Activated naive CD8-positive, alpha-beta T cell (primary cell): ENCODE results near the gene DIDO1.

Experiments
- H3K27ac Mint-ChIP-seq: one replicate; pipeline ENCODE4 v1.8.0; 2021; ENCODE audit warnings: mixed read lengths
- H3K27me3 Mint-ChIP-seq: one replicate; pipeline ENCODE4 v1.8.0; 2021; ENCODE audit warnings: mixed read lengths
- H3K36me3 Mint-ChIP-seq: one replicate; pipeline ENCODE4 v1.8.0; 2021; ENCODE audit warnings: mixed read lengths
- H3K4me1 Mint-ChIP-seq: one replicate; pipeline ENCODE4 v1.8.0; 2021; ENCODE audit warnings: low read depth, mixed read lengths
- H3K4me3 Mint-ChIP-seq: one replicate; pipeline ENCODE4 v1.8.0; 2021; ENCODE audit warnings: mild to moderate bottlenecking, mixed read lengths
- H3K9me3 Mint-ChIP-seq: one replicate; pipeline ENCODE4 v1.8.0; 2021; ENCODE audit warnings: low read depth, mixed read lengths

The DIDO1 gene

DNA sequence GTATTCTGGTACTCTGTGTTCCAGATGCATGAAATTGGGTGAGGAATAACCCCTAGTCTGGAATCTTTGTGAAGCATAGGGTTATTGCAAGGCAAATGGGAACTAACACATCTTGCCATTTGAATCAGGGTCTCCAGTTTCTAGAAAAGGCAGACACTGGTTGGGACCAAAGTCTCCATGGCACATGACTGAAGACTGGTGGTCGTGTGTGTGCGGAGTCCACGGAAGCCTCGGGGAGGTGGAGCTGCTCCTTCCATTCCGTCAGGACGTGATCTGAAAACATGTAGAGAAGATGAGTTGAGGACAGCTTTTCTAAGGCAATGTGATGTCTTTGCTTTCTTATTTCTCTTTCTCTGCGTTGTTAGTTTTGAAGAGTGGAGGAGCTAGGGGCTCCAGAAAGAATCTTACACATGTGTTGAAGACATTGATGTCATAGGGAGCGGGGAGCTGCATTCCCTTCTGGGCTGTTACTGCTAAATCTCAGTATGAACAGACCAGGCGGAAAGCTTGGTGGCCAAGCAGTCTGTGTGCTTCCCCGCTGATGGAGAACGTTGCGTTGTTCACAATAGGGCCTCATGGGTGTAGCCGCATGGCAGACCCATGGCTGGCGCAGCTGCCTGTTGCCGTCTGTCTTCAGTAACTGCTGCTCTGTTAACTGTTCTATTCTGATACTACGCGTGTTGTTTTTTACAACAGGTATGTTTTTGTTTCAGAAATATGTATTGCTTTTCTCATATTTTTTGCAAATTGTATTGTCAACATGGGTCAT lies 21.4 kb upstream of the DIDO1 start:
- Mint-ChIP-seq H3K27me3 (no peaks in the 10 kb centered on the region), H3K4me3 (no peak overlapping the region), H3K27ac (no peak overlapping the region), H3K36me3 (peaks cover 10% of the 10 kb centered on the region), H3K9me3 (no peaks in the 10 kb centered on the region), H3K4me1 (peaks cover 10% of the 10 kb centered on the region)

DNA sequence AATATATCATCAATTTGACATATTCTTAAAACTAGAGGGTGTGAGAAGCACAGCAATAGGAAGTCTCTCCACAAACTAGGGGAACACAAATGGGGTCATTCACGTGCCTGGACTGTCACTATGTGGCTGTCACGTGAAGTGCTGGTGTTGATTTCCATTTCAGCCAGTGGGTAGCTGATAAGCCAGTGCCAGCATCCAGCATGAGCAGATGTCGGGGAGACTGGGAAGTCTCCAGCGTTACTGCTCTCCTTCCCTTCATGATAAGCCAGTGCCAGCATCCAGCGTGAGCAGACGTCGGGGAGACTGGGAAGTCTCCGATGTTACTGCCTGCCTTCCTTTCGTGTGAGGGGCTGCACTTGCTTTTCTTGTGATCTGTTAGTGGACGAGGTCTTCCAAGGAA lies 20.6 kb upstream of the DIDO1 start:
- no peak overlapping the region for H3K27ac Mint-ChIP-seq
- H3K9me3 Mint-ChIP-seq: no peaks in the 10 kb centered on the region
- H3K4me3 Mint-ChIP-seq: no peak overlapping the region
- peaks cover 7% of the 10 kb centered on the region for H3K4me1 Mint-ChIP-seq
- no peaks in the 10 kb centered on the region for H3K27me3 Mint-ChIP-seq
- H3K36me3 Mint-ChIP-seq: peaks cover 10% of the 10 kb centered on the region

GRCh38 chr20:62945771-62946339 lies 19.6 kb upstream of the DIDO1 start:
- H3K4me1 Mint-ChIP-seq: peaks cover 14% of the 10 kb centered on the region
- H3K27ac Mint-ChIP-seq: no peak overlapping the region
- peaks cover 10% of the 10 kb centered on the region for H3K36me3 Mint-ChIP-seq
- H3K4me3 Mint-ChIP-seq: no peak overlapping the region
- no peaks in the 10 kb centered on the region for H3K27me3 Mint-ChIP-seq
- H3K9me3 Mint-ChIP-seq: no peaks in the 10 kb centered on the region

DNA sequence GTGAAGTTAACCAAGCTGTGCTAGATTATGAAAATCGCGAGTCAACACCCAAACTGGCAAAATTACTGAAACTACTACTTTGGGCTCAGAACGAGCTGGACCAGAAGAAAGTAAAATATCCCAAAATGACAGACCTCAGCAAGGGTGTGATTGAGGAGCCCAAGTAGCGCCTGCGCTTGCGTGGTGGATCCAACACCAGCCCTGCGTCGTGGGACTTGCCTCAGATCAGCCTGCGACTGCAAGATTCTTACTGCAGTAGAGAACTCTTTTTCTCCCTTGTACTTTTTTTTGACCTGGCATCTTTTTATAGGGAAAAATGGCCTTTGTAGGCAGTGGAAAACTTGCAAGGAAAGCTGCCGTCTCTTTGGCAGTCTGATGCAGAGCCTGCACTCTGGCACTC lies 18.4 kb upstream of the DIDO1 start:
- Mint-ChIP-seq H3K36me3 (peaks cover 9% of the 10 kb centered on the region), H3K27ac (peak overlapping the region; percentile 1), H3K27me3 (no peaks in the 10 kb centered on the region), H3K9me3 (no peaks in the 10 kb centered on the region), H3K4me1 (peaks cover 19% of the 10 kb centered on the region), H3K4me3 (no peak overlapping the region)

DNA sequence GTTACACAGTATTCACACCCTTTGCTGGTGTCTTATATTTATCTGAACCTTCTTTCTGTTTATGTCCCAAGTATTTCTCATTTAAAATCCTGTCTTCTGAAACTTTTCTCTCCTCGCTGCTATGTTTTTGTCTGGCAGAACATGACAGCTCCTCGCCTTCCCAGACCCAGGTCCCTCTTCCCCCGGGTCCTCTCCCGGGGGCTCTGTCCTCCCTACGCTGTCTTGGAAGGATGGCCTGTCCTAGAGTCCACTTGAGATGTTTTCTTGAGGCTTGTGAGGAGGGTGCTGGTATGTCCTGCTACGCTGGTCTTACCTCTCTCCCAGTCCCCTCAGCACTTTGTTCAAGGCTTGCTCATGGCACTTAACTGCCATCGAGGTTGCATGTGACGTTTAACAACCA lies 17.9 kb upstream of the DIDO1 start:
- no peaks in the 10 kb centered on the region for H3K9me3 Mint-ChIP-seq
- no peaks in the 10 kb centered on the region for H3K27me3 Mint-ChIP-seq
- H3K4me3 Mint-ChIP-seq: no peak overlapping the region
- no peak overlapping the region for H3K27ac Mint-ChIP-seq
- H3K36me3 Mint-ChIP-seq: peaks cover 4% of the 10 kb centered on the region
- peaks cover 22% of the 10 kb centered on the region for H3K4me1 Mint-ChIP-seq

GRCh38 chr20:62943396-62943795 lies 17.1 kb upstream of the DIDO1 start:
- no peaks in the 10 kb centered on the region for H3K36me3 Mint-ChIP-seq

DNA sequence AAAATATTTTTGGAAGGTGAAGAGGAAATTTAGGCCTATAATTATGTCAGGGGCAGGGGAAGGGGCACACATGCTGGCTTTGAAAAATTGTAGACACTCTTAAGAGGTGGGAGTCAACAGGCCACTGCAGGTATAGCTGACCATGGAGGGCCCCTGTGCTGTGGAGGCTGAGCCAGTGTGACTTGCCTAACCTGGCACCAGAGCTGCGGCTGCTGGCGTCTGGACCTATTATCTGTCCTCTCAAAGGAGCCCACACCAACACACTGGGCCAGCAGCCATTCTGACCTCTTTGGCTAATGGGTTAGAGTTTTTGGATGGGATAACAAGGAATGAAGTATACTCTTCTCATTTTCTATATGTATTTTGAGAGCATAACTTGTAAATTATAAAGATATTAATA lies 16.2 kb upstream of the DIDO1 start:
- Mint-ChIP-seq H3K4me1 (peaks cover 31% of the 10 kb centered on the region), H3K27me3 (no peaks in the 10 kb centered on the region), H3K4me3 (no peak overlapping the region), H3K36me3 (no peaks in the 10 kb centered on the region), H3K9me3 (no peaks in the 10 kb centered on the region), H3K27ac (peak overlapping the region; percentile 16)

More at GRCh38 chr20:62943396-62943795, 17.1 kb upstream of the DIDO1 start:
- H3K4me3 Mint-ChIP-seq: no peak overlapping the region
- H3K4me1 Mint-ChIP-seq: peaks cover 30% of the 10 kb centered on the region
- H3K27ac Mint-ChIP-seq: no peak overlapping the region
- H3K9me3 Mint-ChIP-seq: no peaks in the 10 kb centered on the region
- no peaks in the 10 kb centered on the region for H3K27me3 Mint-ChIP-seq

DNA sequence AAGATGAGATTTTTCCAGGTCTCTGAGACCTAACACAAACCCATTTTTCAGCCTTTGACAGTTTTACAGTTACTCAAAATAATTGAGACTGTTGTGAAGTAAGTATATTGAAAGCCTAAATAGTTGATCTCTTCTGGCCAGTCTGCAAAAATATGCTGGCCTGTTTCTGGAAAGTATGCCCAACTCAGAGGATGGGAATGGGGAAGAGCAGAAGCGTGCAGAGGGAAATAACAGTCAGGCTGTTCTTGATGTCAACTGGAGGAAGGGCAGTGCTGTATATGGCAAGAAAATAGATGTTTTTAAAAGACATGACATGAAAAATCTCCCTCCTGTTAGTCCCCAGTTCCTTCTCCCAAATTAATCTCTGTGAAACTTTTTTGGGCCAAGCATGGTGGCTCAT lies 15.5 kb upstream of the DIDO1 start:
- Mint-ChIP-seq H3K27ac (peak overlapping the region; percentile 50), H3K4me1 (peaks cover 34% of the 10 kb centered on the region), H3K4me3 (peak overlapping the region; percentile 12), H3K36me3 (peaks cover 2% of the 10 kb centered on the region), H3K27me3 (no peaks in the 10 kb centered on the region), H3K9me3 (no peaks in the 10 kb centered on the region)

DNA sequence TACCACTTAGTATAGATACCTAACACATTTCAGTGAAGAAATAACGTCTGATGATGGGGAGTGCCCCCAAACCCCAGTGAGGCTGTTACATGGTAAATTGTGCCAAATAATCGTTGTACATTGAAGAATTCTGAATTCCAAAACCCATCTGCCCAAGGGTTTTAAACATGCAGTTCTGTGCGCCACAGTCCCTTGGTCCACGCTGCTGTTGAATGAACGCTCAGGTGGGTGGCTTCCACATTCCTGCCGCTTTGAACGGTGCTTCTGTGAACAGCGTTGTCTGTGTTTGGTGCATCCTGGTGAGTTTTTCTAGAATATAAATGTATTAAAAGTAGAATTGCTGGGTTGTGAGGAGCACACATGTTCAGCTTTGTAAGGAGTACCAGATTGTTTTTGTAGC lies 14.6 kb upstream of the DIDO1 start:
- H3K4me3 Mint-ChIP-seq: peak overlapping the region; percentile 2
- H3K36me3 Mint-ChIP-seq: peaks cover 2% of the 10 kb centered on the region

DNA sequence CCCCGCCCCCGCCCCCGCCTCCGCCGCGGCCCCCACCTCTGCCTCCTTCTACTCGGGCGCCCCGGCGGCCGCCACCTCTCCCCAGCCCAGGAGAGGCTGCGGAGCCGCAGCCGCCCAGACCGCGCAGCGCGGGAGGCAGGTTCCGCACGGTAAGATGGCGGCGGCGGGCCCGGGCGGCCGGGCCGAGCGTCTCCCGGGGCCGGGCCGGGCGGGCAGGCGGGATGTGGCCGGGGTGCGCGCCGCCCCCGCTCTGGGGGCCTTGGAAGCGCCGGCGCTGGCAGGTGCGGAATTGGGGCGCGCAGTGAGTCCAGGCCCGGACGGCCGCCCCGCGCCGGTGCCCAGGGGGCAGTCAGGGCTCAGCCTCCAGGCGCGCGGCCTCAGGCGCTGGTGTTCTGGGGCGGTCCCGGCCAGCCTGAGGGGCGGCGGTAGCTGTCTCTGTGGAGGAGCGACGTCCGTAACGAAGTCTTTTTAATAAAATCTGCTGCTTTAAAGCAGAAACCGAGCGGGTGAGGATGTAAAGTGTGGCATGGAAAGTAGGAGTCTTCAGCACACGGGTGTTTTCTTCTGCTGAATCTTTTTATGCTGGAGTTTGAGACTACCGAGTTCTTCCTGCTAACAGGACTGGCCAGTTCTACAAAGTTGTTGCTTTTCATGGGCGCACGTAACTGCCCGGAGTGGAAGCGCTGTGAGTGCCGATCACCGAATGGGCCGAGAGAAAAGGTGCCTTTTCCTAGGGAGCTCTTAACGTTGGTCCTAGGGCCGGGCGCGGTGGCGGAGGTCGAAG lies 12.0 kb upstream of the DIDO1 start, which contains the start of gene GID8:
TSS of gene GID8 (plus strand) at position 43 of the 784 bp plus-strand sequence. CDS start 3,356 bp downstream, outside the sequence.
- H3K4me3 Mint-ChIP-seq: peak within 1 kb of the TSS; percentile 95
- H3K9me3 Mint-ChIP-seq: no peaks in the 10 kb centered on the region
- peaks cover 2% of the 10 kb centered on the region for H3K36me3 Mint-ChIP-seq
- H3K27me3 Mint-ChIP-seq: no peaks in the 10 kb centered on the region
- H3K27ac Mint-ChIP-seq: peak within 1 kb of the TSS; percentile 97
- peaks cover 35% of the 10 kb centered on the region for H3K4me1 Mint-ChIP-seq

More for the DNA sequence above, 14.6 kb upstream of the DIDO1 start:
- Mint-ChIP-seq H3K4me1 (peaks cover 35% of the 10 kb centered on the region), H3K27ac (peak overlapping the region; percentile 50), H3K27me3 (no peaks in the 10 kb centered on the region), H3K9me3 (no peaks in the 10 kb centered on the region)

- H3K36me3 Mint-ChIP-seq: peaks cover 2% of the 10 kb centered on the region
- no peaks in the 10 kb centered on the region for H3K9me3 Mint-ChIP-seq
- no peak overlapping the region for H3K4me3 Mint-ChIP-seq
- peak overlapping the region; percentile 97 for H3K27ac Mint-ChIP-seq
- H3K27me3 Mint-ChIP-seq: no peaks in the 10 kb centered on the region
- H3K4me1 Mint-ChIP-seq: peaks cover 37% of the 10 kb centered on the region
These were observed 11.2 kb upstream of the DIDO1 start for GRCh38 chr20:62937268-62938104.

GRCh38 chr20:62935968-62936585 lies 9.8 kb upstream of the DIDO1 start:
- Mint-ChIP-seq H3K27me3 (no peaks in the 10 kb centered on the region), H3K27ac (no peak overlapping the region), H3K36me3 (peaks cover 2% of the 10 kb centered on the region), H3K4me1 (peaks cover 36% of the 10 kb centered on the region), H3K4me3 (no peak overlapping the region), H3K9me3 (no peaks in the 10 kb centered on the region)

- Mint-ChIP-seq H3K27ac (no peak overlapping the region), H3K4me1 (peaks cover 35% of the 10 kb centered on the region), H3K9me3 (no peaks in the 10 kb centered on the region), H3K4me3 (no peak overlapping the region), H3K36me3 (peaks cover 2% of the 10 kb centered on the region), H3K27me3 (no peaks in the 10 kb centered on the region)
These were observed 9.1 kb upstream of the DIDO1 start for GRCh38 chr20:62935204-62935967.
